HepG2 (cell line): ENCODE results near the gene ADORA2B. TPM values are rescaled to one million over a fixed set of nuclear protein-coding genes. Genes with fewer than 3 reads are reported as not detected.

ENCODE experiments used
- IRX3 ChIP-seq: sonication (generic); formaldehyde crosslinking; IDR thresholded peaks from 2 replicates; pipeline ENCODE4 v1.8.1; 2023; ENCODE audit warnings: mild to moderate bottlenecking, low read depth, missing genetic modification reagents, borderline replicate concordance
- POGZ ChIP-seq: sonication (generic); formaldehyde crosslinking; IDR thresholded peaks from 2 replicates; pipeline ENCODE4 v1.4.0; 2020; ENCODE audit warnings: mild to moderate bottlenecking, missing genetic modification reagents
- PPARG ChIP-seq: conservative IDR thresholded peaks from 2 replicates; pipeline ENCODE4 v1.6.1; 2016; ENCODE audit warnings: missing biosample characterization, missing genetic modification reagents
- RARG ChIP-seq: sonication (generic); formaldehyde crosslinking; IDR thresholded peaks from 2 replicates; pipeline ENCODE4 v1.4.0; 2020; ENCODE audit warnings: low read depth, mild to moderate bottlenecking, missing genetic modification reagents
- RFXAP ChIP-seq: sonication (generic); formaldehyde crosslinking; IDR thresholded peaks from 2 replicates; pipeline ENCODE4 v1.4.0; 2020; ENCODE audit warnings: missing genetic modification reagents, borderline replicate concordance
- SETDB1 ChIP-seq: sonication (generic); formaldehyde crosslinking; IDR thresholded peaks from 2 replicates; pipeline ENCODE4 v1.5.1; 2020; ENCODE audit warnings: missing genetic modification reagents, mild to moderate bottlenecking, borderline replicate concordance
- SRSF9 ChIP-seq: fragments of 200-400 bp; formaldehyde crosslinking; IDR thresholded peaks from 2 replicates; pipeline ENCODE4 v1.6.1; 2018; ENCODE audit warnings: borderline replicate concordance, mild to moderate bottlenecking, low read depth, low read length; ENCODE audit not compliant: insufficient read depth, poor library complexity, severe bottlenecking
- ZFP82 ChIP-seq: sonication (generic); formaldehyde crosslinking; IDR thresholded peaks from 2 replicates; pipeline ENCODE4 v1.5.1; 2020; ENCODE audit warnings: mild to moderate bottlenecking, missing genetic modification reagents, borderline replicate concordance
- ZNF768 ChIP-seq: sonication (generic); formaldehyde crosslinking; IDR thresholded peaks from 2 replicates; pipeline ENCODE4 v1.4.0; 2020; ENCODE audit warnings: missing genetic modification reagents
- ZNF841 ChIP-seq: sonication (generic); formaldehyde crosslinking; IDR thresholded peaks from 2 replicates; pipeline ENCODE4 v1.8.1; 2023; ENCODE audit warnings: missing genetic modification reagents, borderline replicate concordance
- ZNF878 ChIP-seq: sonication (generic); formaldehyde crosslinking; IDR thresholded peaks from 2 replicates; pipeline ENCODE4 v1.8.1; 2023; ENCODE audit warnings: mild to moderate bottlenecking, missing genetic modification reagents, moderate library complexity
- polyA plus RNA-seq, 8 experiments: library from polyadenylated mRNA; depleted of rRNA in 3 of 8; stranded (reverse) in 7 of 8; unstranded in 1 of 8; fragments of >200 nt; fragmentation: Illumina TruSeq in 4 of 8; extraction: Trizol in 4 of 8; gene quantifications; 2 replicates each; pipeline versions ENCODE4 v1.2.1 to v1.2.3, GENCODE V29; 2011 to 2016; ENCODE audit warnings: low read depth in 4 of 8, missing spikeins in 1 of 8, mixed read lengths in 1 of 8; ENCODE audit not compliant: insufficient read depth in 1 of 8
- total RNA-seq, 5 experiments: library from RNA; depleted of rRNA; stranded (reverse); fragments of >200 nt; fragmentation: Illumina TruSeq; extraction: Trizol; gene quantifications; 2 replicates each; pipeline ENCODE4 v1.2.3, GENCODE V29; 2016; ENCODE audit warnings: low read depth in 1 of 5
- TF ChIP-seq, protein P1 (sequence below): sonication (generic); formaldehyde crosslinking; IDR thresholded peaks from 2 replicates; pipeline ENCODE4 v1.5.1; 2020; ENCODE audit warnings: missing genetic modification reagents, mild to moderate bottlenecking, borderline replicate concordance
- TF ChIP-seq, protein P2 (sequence below): sonication (generic); formaldehyde crosslinking; IDR thresholded peaks from 2 replicates; pipeline ENCODE4 v1.4.0; 2020; ENCODE audit warnings: mild to moderate bottlenecking, missing genetic modification reagents
- TF ChIP-seq, protein P3 (sequence below): sonication (generic); formaldehyde crosslinking; conservative IDR thresholded peaks from 2 replicates; pipeline ENCODE4 v1.5.0; 2020; ENCODE audit warnings: missing genetic modification reagents
- TF ChIP-seq, protein P4 (sequence below): sonication (generic); formaldehyde crosslinking; IDR thresholded peaks from 2 replicates; pipeline ENCODE4 v1.4.0; 2020; ENCODE audit warnings: mild to moderate bottlenecking, missing genetic modification reagents
- TF ChIP-seq, protein P5 (sequence below): sonication (generic); formaldehyde crosslinking; IDR thresholded peaks from 2 replicates; pipeline ENCODE4 v1.8.0; 2022; ENCODE audit warnings: mild to moderate bottlenecking, missing genetic modification reagents; ENCODE audit not compliant: insufficient replicate concordance
- TF ChIP-seq, protein P6 (sequence below): IDR thresholded peaks from 2 replicates; pipeline ENCODE4 v1.4.0; 2020; ENCODE audit warnings: mild to moderate bottlenecking, missing genetic modification reagents

The ADORA2B gene
- total and polyA plus RNA-seq, 2 of the 13 experiments (the other 11 are each of a cell fraction or from before 2014, with no cell fraction given), result 10.4 to 20.0 TPM

DNA sequence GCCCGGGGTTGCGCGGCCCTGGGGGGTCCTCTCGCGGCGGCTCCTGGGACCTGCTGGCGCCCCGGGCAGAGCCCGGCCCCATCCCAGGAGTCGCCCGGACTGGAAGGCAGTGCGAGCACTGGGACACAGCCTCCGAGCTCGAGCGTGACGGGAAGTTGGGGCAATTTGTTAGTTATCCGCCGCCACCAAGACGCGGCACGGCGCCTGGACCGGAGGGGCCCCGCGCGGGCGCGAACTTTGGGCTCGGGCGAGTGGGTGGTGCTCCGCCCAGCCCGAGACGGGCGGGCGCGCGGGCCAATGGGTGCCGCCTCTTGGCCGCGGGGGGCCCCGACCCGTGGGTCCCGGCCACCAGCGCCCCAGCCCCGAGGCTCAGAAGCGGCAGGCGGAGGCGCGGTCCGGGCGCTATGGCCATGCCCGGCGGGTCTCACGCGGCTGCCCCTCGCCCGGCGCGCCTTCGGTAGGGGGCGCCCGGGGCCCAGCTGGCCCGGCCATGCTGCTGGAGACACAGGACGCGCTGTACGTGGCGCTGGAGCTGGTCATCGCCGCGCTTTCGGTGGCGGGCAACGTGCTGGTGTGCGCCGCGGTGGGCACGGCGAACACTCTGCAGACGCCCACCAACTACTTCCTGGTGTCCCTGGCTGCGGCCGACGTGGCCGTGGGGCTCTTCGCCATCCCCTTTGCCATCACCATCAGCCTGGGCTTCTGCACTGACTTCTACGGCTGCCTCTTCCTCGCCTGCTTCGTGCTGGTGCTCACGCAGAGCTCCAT, at the start of gene ADORA2B (continued):
- TF ChIP-seq, protein P1, sequence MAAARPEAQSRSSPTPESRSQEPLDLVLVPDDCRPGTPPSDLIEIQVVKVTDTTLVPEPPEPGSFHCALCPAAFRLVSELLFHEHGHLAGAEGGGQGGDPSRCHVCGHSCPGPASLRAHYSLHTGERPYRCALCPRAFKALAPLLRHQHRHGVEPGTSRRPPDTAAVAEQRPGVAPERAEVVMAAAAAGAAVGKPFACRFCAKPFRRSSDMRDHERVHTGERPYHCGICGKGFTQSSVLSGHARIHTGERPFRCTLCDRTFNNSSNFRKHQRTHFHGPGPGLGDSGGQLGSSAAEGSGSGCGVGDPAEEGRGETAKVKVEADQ, result peak; percentile 55; the same call in 1 of the 2 replicates
- no peak for TF ChIP-seq SETDB1 (CRISPR knock-in tag)
- TF ChIP-seq PPARG (CRISPR knock-in tag), result no peak
- no peak for TF ChIP-seq ZNF878 (CRISPR knock-in tag)
- TF ChIP-seq, protein P2, sequence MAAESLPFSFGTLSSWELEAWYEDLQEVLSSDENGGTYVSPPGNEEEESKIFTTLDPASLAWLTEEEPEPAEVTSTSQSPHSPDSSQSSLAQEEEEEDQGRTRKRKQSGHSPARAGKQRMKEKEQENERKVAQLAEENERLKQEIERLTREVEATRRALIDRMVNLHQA (CRISPR knock-in tag), result no peak
- TF ChIP-seq ZNF768 (CRISPR knock-in tag), result peak; percentile 65
- peak; percentile 90; the same call in 1 of the 2 replicates for TF ChIP-seq ZFP82 (CRISPR knock-in tag)
- TF ChIP-seq, protein P3, sequence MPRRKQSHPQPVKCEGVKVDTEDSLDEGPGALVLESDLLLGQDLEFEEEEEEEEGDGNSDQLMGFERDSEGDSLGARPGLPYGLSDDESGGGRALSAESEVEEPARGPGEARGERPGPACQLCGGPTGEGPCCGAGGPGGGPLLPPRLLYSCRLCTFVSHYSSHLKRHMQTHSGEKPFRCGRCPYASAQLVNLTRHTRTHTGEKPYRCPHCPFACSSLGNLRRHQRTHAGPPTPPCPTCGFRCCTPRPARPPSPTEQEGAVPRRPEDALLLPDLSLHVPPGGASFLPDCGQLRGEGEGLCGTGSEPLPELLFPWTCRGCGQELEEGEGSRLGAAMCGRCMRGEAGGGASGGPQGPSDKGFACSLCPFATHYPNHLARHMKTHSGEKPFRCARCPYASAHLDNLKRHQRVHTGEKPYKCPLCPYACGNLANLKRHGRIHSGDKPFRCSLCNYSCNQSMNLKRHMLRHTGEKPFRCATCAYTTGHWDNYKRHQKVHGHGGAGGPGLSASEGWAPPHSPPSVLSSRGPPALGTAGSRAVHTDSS (CRISPR knock-in tag), result no peak
- 0 out of 2 replicates have a peak, but pooled peaks have one; percentile 56 for TF ChIP-seq ZNF841 (CRISPR knock-in tag)
- TF ChIP-seq, protein P4, sequence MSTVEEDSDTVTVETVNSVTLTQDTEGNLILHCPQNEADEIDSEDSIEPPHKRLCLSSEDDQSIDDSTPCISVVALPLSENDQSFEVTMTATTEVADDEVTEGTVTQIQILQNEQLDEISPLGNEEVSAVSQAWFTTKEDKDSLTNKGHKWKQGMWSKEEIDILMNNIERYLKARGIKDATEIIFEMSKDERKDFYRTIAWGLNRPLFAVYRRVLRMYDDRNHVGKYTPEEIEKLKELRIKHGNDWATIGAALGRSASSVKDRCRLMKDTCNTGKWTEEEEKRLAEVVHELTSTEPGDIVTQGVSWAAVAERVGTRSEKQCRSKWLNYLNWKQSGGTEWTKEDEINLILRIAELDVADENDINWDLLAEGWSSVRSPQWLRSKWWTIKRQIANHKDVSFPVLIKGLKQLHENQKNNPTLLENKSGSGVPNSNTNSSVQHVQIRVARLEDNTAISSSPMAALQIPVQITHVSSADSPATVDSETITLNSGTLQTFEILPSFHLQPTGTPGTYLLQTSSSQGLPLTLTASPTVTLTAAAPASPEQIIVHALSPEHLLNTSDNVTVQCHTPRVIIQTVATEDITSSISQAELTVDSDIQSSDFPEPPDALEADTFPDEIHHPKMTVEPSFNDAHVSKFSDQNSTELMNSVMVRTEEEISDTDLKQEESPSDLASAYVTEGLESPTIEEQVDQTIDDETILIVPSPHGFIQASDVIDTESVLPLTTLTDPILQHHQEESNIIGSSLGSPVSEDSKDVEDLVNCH (CRISPR knock-in tag), result no peak; the same call in 1 of the 2 replicates
- TF ChIP-seq, protein P5, sequence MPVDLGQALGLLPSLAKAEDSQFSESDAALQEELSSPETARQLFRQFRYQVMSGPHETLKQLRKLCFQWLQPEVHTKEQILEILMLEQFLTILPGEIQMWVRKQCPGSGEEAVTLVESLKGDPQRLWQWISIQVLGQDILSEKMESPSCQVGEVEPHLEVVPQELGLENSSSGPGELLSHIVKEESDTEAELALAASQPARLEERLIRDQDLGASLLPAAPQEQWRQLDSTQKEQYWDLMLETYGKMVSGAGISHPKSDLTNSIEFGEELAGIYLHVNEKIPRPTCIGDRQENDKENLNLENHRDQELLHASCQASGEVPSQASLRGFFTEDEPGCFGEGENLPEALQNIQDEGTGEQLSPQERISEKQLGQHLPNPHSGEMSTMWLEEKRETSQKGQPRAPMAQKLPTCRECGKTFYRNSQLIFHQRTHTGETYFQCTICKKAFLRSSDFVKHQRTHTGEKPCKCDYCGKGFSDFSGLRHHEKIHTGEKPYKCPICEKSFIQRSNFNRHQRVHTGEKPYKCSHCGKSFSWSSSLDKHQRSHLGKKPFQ (CRISPR knock-in tag), result no peak
- no peak for TF ChIP-seq SRSF9
- TF ChIP-seq RARG (CRISPR knock-in tag), result no peak
- TF ChIP-seq IRX3 (CRISPR knock-in tag), result no peak; the same call in 1 of the 2 replicates
- peak; percentile 63 for TF ChIP-seq POGZ (CRISPR knock-in tag)
- no peak; the same call in 1 of the 2 replicates for TF ChIP-seq RFXAP (CRISPR knock-in tag)
- TF ChIP-seq, protein P6, sequence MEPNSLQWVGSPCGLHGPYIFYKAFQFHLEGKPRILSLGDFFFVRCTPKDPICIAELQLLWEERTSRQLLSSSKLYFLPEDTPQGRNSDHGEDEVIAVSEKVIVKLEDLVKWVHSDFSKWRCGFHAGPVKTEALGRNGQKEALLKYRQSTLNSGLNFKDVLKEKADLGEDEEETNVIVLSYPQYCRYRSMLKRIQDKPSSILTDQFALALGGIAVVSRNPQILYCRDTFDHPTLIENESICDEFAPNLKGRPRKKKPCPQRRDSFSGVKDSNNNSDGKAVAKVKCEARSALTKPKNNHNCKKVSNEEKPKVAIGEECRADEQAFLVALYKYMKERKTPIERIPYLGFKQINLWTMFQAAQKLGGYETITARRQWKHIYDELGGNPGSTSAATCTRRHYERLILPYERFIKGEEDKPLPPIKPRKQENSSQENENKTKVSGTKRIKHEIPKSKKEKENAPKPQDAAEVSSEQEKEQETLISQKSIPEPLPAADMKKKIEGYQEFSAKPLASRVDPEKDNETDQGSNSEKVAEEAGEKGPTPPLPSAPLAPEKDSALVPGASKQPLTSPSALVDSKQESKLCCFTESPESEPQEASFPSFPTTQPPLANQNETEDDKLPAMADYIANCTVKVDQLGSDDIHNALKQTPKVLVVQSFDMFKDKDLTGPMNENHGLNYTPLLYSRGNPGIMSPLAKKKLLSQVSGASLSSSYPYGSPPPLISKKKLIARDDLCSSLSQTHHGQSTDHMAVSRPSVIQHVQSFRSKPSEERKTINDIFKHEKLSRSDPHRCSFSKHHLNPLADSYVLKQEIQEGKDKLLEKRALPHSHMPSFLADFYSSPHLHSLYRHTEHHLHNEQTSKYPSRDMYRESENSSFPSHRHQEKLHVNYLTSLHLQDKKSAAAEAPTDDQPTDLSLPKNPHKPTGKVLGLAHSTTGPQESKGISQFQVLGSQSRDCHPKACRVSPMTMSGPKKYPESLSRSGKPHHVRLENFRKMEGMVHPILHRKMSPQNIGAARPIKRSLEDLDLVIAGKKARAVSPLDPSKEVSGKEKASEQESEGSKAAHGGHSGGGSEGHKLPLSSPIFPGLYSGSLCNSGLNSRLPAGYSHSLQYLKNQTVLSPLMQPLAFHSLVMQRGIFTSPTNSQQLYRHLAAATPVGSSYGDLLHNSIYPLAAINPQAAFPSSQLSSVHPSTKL (CRISPR knock-in tag), result peak; percentile 16; the same call in 1 of the 2 replicates
